K562 (cell line): ENCODE measurements around the gene SDS.

ENCODE experiments used
- CBX1 ChIP-seq: sonication (generic); IDR thresholded peaks from 2 replicates; pipeline ENCODE4 v1.6.1; 2016; ENCODE audit warnings: antibody characterized with exemption, low read depth, mild to moderate bottlenecking
- HDAC2 ChIP-seq: fragments of 450-650 bp; IDR thresholded peaks from 2 replicates; pipeline ENCODE4 v1.6.1; 2016; ENCODE audit warnings: mild to moderate bottlenecking
- TF ChIP-seq, protein P1 (sequence below): sonication (generic); formaldehyde crosslinking; IDR thresholded peaks from 2 replicates; pipeline ENCODE4 v1.5.0; 2020; ENCODE audit warnings: missing genetic modification reagents
- TF ChIP-seq, protein P2 (sequence below), 2 experiments: fragments of 450-650 bp; IDR thresholded peaks; 2 replicates each; pipeline ENCODE4 v1.6.1; 2016; ENCODE audit warnings: mild to moderate bottlenecking in 2 of 2, borderline replicate concordance in 1 of 2, low read depth in 1 of 2, moderate library complexity in 1 of 2

DNA sequence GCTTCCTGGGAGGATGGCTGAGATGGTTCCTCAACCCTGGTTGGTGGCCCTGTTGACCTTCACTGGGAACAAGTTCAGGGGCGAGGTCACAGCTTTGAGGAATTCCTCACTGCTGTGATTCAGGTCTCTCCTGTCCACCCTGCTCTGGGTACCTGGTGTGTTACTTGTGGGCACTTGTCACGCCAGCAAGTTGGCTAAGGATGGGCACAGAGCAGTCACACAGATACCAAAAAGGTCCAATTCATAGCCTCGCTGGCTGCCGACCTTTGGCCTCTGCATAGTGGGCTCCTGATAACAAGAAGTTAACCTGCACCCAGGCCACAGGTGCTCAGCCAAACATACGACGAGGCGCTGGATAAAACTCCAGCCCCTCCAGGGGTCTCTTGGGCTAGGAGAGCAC is 11.2 kb downstream of the SDS start:
- TF ChIP-seq, protein P1, sequence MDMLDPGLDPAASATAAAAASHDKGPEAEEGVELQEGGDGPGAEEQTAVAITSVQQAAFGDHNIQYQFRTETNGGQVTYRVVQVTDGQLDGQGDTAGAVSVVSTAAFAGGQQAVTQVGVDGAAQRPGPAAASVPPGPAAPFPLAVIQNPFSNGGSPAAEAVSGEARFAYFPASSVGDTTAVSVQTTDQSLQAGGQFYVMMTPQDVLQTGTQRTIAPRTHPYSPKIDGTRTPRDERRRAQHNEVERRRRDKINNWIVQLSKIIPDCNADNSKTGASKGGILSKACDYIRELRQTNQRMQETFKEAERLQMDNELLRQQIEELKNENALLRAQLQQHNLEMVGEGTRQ (CRISPR knock-in tag), result no peak
- TF ChIP-seq HDAC2 (no peak), CBX1 (no peak)
- TF ChIP-seq, protein P2, sequence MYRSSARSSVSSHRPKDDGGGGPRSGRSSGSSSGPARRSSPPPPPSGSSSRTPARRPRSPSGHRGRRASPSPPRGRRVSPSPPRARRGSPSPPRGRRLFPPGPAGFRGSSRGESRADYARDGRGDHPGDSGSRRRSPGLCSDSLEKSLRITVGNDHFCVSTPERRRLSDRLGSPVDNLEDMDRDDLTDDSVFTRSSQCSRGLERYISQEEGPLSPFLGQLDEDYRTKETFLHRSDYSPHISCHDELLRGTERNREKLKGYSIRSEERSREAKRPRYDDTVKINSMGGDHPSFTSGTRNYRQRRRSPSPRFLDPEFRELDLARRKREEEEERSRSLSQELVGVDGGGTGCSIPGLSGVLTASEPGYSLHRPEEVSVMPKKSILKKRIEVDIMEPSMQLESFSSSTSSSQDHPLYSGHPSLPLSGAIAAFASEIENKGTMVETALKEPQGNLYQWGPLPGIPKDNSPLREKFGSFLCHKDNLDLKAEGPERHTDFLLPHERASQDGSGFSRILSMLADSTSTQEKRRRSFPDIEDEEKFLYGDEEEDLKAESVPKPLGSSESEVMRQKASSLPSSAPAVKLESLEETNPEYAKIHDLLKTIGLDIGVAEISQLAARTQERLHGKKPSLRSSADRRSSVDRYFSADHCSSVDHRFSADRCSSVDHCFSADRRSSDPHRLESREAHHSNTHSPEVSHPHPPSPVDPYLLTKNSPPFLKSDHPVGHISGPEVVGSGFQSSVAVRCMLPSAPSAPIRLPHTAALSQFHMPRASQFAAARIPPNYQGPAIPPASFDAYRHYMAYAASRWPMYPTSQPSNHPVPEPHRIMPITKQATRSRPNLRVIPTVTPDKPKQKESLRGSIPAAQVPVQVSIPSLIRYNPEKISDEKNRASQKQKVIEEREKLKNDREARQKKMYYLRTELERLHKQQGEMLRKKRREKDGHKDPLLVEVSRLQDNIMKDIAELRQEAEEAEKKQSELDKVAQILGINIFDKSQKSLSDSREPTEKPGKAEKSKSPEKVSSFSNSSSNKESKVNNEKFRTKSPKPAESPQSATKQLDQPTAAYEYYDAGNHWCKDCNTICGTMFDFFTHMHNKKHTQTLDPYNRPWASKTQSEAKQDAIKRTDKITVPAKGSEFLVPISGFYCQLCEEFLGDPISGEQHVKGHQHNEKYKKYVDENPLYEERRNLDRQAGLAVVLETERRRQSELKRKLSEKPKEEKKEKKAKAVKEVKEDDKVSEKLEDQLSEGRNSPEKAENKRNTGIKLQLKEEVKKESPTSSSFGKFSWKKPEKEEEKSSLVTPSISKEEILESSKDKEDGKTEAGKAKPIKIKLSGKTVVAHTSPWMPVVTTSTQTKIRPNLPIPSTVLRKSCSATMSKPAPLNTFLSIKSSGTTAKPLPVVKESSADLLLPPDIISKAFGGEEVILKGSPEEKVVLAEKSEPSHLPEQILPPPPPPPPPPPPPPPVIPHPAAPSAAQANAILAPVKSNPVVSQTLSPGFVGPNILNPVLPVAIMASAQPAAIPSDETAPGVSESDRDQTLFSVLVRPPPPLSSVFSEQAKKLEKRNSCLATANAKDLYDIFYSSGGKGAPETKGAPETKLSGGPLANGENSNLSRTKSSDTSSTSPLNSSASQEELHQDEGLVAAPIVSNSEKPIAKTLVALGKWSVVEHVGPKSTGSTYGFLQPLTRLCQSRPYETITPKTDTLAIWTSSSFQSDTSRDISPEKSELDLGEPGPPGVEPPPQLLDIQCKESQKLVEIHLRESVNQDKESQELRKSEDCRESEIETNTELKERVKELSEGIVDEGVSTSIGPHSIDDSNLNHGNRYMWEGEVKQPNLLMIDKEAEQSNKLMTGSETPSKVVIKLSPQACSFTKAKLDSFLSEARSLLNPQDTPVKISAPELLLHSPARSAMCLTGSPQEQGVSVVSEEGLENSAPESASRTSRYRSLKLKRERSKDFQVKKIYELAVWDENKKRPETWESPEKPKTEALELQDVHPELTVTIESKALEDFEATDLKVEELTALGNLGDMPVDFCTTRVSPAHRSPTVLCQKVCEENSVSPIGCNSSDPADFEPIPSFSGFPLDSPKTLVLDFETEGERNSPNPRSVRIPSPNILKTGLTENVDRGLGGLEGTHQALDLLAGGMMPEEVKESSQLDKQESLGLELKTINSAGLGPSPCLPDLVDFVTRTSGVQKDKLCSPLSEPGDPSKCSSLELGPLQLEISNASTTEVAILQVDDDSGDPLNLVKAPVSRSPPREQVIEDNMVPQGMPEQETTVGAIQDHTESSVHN (IDR thresholded peaks at IDR 0.05; ENCODE audit: borderline replicate concordance in 1 of 2, low read depth in 1 of 2), result no peak
